CD8-positive, alpha-beta memory T cell (primary cell): ENCODE data around the gene ABCC8. TPM values are rescaled to one million over a fixed set of nuclear protein-coding genes. Genes with fewer than 3 reads are reported as not detected.

Source experiments
- CTCF ChIA-PET: fragments of 350-600 bp; sonication (Branson Sonifier 250); formaldehyde crosslinking; loops from one replicate; lab custom pipeline; 2021; ENCODE audit warnings: antibody characterized with exemption; lab: Charles Lee
- POLR2A ChIA-PET: fragments of 350-600 bp; sonication (Branson Sonifier 250); formaldehyde crosslinking; loops from one replicate; lab custom pipeline; 2021; ENCODE audit warnings: antibody characterized with exemption; lab: Charles Lee
- DNase-seq, 5 donors: peaks; one replicate each; pipeline versions ENCODE4 v3.0.0 to v3.0.0-alpha.2; 2020 to 2022; ENCODE audit warnings: mixed read lengths in 1 of 5
- H3K27ac ChIP-seq: one replicate; pipeline ENCODE4 v1.7.0; 2013; ENCODE audit warnings: low read depth, mild to moderate bottlenecking, low read length, moderate library complexity
- H3K27me3 ChIP-seq: 2 replicates; pipeline ENCODE4 v1.7.0; 2013; ENCODE audit warnings: low read length, mild to moderate bottlenecking; ENCODE audit not compliant: insufficient read depth, poor library complexity, severe bottlenecking
- H3K36me3 ChIP-seq: 2 replicates; pipeline ENCODE4 v1.7.0; 2013; ENCODE audit warnings: mild to moderate bottlenecking, low read length, moderate library complexity; ENCODE audit not compliant: insufficient read depth
- H3K4me1 ChIP-seq: 2 replicates; pipeline ENCODE4 v1.7.0; 2013; ENCODE audit warnings: mild to moderate bottlenecking, low read length, moderate library complexity; ENCODE audit not compliant: insufficient read depth
- H3K4me3 ChIP-seq: 2 replicates; pipeline ENCODE4 v1.7.0; 2013; ENCODE audit warnings: mild to moderate bottlenecking, low read length
- H3K9me3 ChIP-seq: 2 replicates; pipeline ENCODE4 v1.7.0; 2013; ENCODE audit warnings: mild to moderate bottlenecking, low read length
- H3K27ac Mint-ChIP-seq, 8 donors: one replicate each; pipeline ENCODE4 v1.8.0; 2020 to 2021; ENCODE audit warnings: mixed read lengths in 8 of 8, mild to moderate bottlenecking in 6 of 8, inconsistent platforms in 3 of 8, moderate library complexity in 3 of 8
- H3K27me3 Mint-ChIP-seq, 2 donors: one replicate each; pipeline ENCODE4 v1.8.0; 2020 to 2021; ENCODE audit warnings: mixed read lengths in 2 of 2, mild to moderate bottlenecking in 1 of 2, moderate library complexity in 1 of 2
- H3K36me3 Mint-ChIP-seq, 3 donors: one replicate each; pipeline ENCODE4 v1.8.0; 2020 to 2021; ENCODE audit warnings: mixed read lengths in 3 of 3, inconsistent platforms in 1 of 3, mild to moderate bottlenecking in 1 of 3
- H3K4me1 Mint-ChIP-seq, 3 donors: one replicate each; pipeline ENCODE4 v1.8.0; 2020 to 2021; ENCODE audit warnings: mixed read lengths in 3 of 3, inconsistent platforms in 1 of 3, mild to moderate bottlenecking in 1 of 3
- H3K4me3 Mint-ChIP-seq, 7 donors: one replicate each; pipeline ENCODE4 v1.8.0; 2020 to 2021; ENCODE audit warnings: mixed read lengths in 7 of 7, mild to moderate bottlenecking in 6 of 7, moderate library complexity in 4 of 7, inconsistent platforms in 2 of 7
- H3K9me3 Mint-ChIP-seq, 5 donors: one replicate each; pipeline ENCODE4 v1.8.0; 2020 to 2022; ENCODE audit warnings: mixed read lengths in 5 of 5, mild to moderate bottlenecking in 3 of 5, moderate library complexity in 2 of 5, inconsistent platforms in 1 of 5
- polyA plus RNA-seq: library from polyadenylated mRNA; unstranded; fragments of 300-500 nt; fragmentation: Illumina TruSeq; gene quantifications from one replicate; pipeline ENCODE4 v1.2.3, GENCODE V29; 2021
- total RNA-seq, 2 experiments: library from RNA; stranded (reverse); gene quantifications; one replicate each; pipeline ENCODE4 v1.2.3, GENCODE V29; 2021

ABCC8 gene
- total and polyA plus RNA-seq, 3 experiments from 2014 or later, result not detected

DNA sequence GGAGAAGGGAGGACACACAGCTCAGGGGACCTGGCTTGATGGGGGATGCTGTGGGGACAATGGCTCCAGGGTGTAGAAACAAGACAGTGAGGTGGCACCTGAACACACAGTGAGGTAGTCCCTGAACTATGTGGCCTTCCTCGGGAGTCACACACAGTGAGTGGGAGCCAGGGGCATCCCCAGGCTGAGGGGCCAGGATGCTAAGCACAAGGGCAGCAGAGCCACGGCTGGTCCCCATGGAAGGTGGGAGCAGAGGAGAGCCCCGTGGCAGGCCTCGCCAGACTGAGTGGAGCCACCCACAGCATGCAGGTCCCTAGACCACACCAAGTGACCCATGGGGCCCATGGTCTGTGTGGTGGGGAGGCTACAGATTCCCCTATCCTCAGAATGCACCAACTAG lies 26.0 kb upstream of the ABCC8 start:
- Mint-ChIP-seq H3K36me3 (no peaks in the 10 kb centered on the region), H3K9me3 (no peaks in the 10 kb centered on the region), H3K27ac (no peak overlapping the region), H3K4me3 (no peak overlapping the region), H3K27me3 (peaks cover 5% of the 10 kb centered on the region in 2 donors), H3K4me1 (no peaks in the 10 kb centered on the region)
- no peaks in the 10 kb centered on the region for H3K9me3 ChIP-seq
- H3K4me3 ChIP-seq, result no peak overlapping the region
- ChIA-PET CTCF (interaction anchor here (1.6 to 5.1 kb wide), 3 partner anchors 14 to 273 kb away, joined by 3 to 35 read pairs (median 6); partner anchors contain the start of gene KCNJ11), POLR2A (no interaction called here)
- no peaks in the 10 kb centered on the region for H3K27me3 ChIP-seq
- H3K27ac ChIP-seq, result no peak overlapping the region
- DNase-seq, result no peak
- no peaks in the 10 kb centered on the region for H3K36me3 ChIP-seq
- no peaks in the 10 kb centered on the region for H3K4me1 ChIP-seq

- CTCF ChIA-PET, result no interaction called here
Measured at GRCh38 chr11:17500673-17501072, 24.0 kb upstream of the ABCC8 start.

GRCh38 chr11:17498475-17498874 lies 21.8 kb upstream of the ABCC8 start:
- Mint-ChIP-seq H3K36me3 (no peaks in the 10 kb centered on the region), H3K4me1 (no peaks in the 10 kb centered on the region), H3K4me3 (no peak overlapping the region), H3K27me3 (peaks cover 0 to 1% of the 10 kb centered on the region in 2 donors), H3K27ac (no peak overlapping the region), H3K9me3 (no peaks in the 10 kb centered on the region)
- POLR2A ChIA-PET, result no interaction called here
- CTCF ChIA-PET, result interaction anchor here (0.9 to 1.1 kb wide), 2 partner anchors 24 to 114 kb away, joined by 3 to 4 read pairs; no protein-coding TSS in a partner anchor
- no peaks in the 10 kb centered on the region for H3K27me3 ChIP-seq
- no peaks in the 10 kb centered on the region for H3K36me3 ChIP-seq
- no peak for DNase-seq
- H3K4me3 ChIP-seq, result no peak overlapping the region
- H3K9me3 ChIP-seq, result no peaks in the 10 kb centered on the region
- no peak overlapping the region for H3K27ac ChIP-seq
- no peaks in the 10 kb centered on the region for H3K4me1 ChIP-seq

More at GRCh38 chr11:17500673-17501072, 24.0 kb upstream of the ABCC8 start:
- Histone ChIP-seq H3K4me1 (no peaks in the 10 kb centered on the region), H3K9me3 (no peaks in the 10 kb centered on the region), H3K27ac (no peak overlapping the region), H3K4me3 (no peak overlapping the region), H3K27me3 (no peaks in the 10 kb centered on the region), H3K36me3 (no peaks in the 10 kb centered on the region)
- POLR2A ChIA-PET, result no interaction called here
- Mint-ChIP-seq H3K27ac (no peak overlapping the region), H3K9me3 (no peaks in the 10 kb centered on the region), H3K4me3 (no peak overlapping the region), H3K36me3 (no peaks in the 10 kb centered on the region), H3K27me3 (peaks cover 0 to 2% of the 10 kb centered on the region in 2 donors), H3K4me1 (no peaks in the 10 kb centered on the region)
- peak in 1 of 5 donors; percentile 50 for DNase-seq

- CTCF ChIA-PET, result interaction anchor here (1.1 kb wide), 1 partner anchor 24 kb away, joined by 4 read pairs; no protein-coding TSS in a partner anchor
- Histone ChIP-seq H3K36me3 (no peaks in the 10 kb centered on the region), H3K27me3 (no peaks in the 10 kb centered on the region), H3K9me3 (no peaks in the 10 kb centered on the region), H3K4me3 (no peak overlapping the region), H3K4me1 (no peaks in the 10 kb centered on the region), H3K27ac (no peak overlapping the region)
- H3K4me3 Mint-ChIP-seq, result no peak overlapping the region
- no peak for DNase-seq
- no peaks in the 10 kb centered on the region for H3K9me3 Mint-ChIP-seq
- peaks cover 0 to 1% of the 10 kb centered on the region in 2 donors for H3K27me3 Mint-ChIP-seq
- POLR2A ChIA-PET, result no interaction called here
- no peaks in the 10 kb centered on the region for H3K4me1 Mint-ChIP-seq
- no peaks in the 10 kb centered on the region for H3K36me3 Mint-ChIP-seq
- H3K27ac Mint-ChIP-seq, result no peak overlapping the region
Measured at GRCh38 chr11:17498058-17498457, 21.4 kb upstream of the ABCC8 start.

DNA sequence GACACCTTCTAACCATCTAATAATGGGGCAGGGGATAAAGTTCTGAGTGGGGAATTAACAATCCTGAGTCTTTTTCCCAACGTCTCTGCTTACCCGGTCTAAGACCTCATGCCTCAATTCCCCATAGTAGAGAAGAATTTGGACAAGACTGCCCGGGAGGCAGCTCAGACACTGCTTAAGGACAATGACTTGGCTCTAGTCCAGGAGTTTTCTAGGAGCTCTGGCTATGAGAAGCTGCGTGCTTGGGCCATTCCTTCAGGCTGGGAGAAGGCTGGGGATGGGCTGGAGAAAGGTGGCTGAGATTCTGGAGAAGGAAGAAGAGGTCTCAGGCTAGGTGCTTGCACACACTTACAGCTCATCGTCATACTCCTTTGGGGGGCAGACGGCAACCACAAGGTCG lies 19.8 kb upstream of the ABCC8 start:
- no peaks in the 10 kb centered on the region for H3K4me1 ChIP-seq
- H3K36me3 Mint-ChIP-seq, result no peaks in the 10 kb centered on the region
- H3K27ac ChIP-seq, result no peak overlapping the region
- H3K4me3 ChIP-seq, result no peak overlapping the region
- no peaks in the 10 kb centered on the region for H3K4me1 Mint-ChIP-seq
- no peaks in the 10 kb centered on the region for H3K36me3 ChIP-seq
- ChIA-PET POLR2A (no interaction called here), CTCF (no interaction called here)
- no peaks in the 10 kb centered on the region for H3K9me3 ChIP-seq
- H3K9me3 Mint-ChIP-seq, result no peaks in the 10 kb centered on the region
- DNase-seq, result no peak
- H3K27me3 Mint-ChIP-seq, result peaks cover 1 to 3% of the 10 kb centered on the region in 2 donors
- no peak overlapping the region for H3K27ac Mint-ChIP-seq
- H3K27me3 ChIP-seq, result no peaks in the 10 kb centered on the region
- H3K4me3 Mint-ChIP-seq, result no peak overlapping the region

GRCh38 chr11:17494019-17494418 lies 17.4 kb upstream of the ABCC8 start:
- POLR2A ChIA-PET, result no interaction called here
- H3K27ac Mint-ChIP-seq, result peak overlapping the region in 1 of 8 donors; percentile 83
- H3K27me3 Mint-ChIP-seq, result peaks cover 2 to 20% of the 10 kb centered on the region in 2 donors
- H3K36me3 Mint-ChIP-seq, result no peaks in the 10 kb centered on the region
- H3K4me3 Mint-ChIP-seq, result no peak overlapping the region
- H3K27me3 ChIP-seq, result no peaks in the 10 kb centered on the region
- no peaks in the 10 kb centered on the region for H3K4me1 Mint-ChIP-seq
- H3K4me1 ChIP-seq, result no peaks in the 10 kb centered on the region
- H3K4me3 ChIP-seq, result no peak overlapping the region
- DNase-seq, result no peak
- no peaks in the 10 kb centered on the region for H3K9me3 Mint-ChIP-seq
- no peak overlapping the region for H3K27ac ChIP-seq
- CTCF ChIA-PET, result no interaction called here
- H3K36me3 ChIP-seq, result no peaks in the 10 kb centered on the region
- no peaks in the 10 kb centered on the region for H3K9me3 ChIP-seq

DNA sequence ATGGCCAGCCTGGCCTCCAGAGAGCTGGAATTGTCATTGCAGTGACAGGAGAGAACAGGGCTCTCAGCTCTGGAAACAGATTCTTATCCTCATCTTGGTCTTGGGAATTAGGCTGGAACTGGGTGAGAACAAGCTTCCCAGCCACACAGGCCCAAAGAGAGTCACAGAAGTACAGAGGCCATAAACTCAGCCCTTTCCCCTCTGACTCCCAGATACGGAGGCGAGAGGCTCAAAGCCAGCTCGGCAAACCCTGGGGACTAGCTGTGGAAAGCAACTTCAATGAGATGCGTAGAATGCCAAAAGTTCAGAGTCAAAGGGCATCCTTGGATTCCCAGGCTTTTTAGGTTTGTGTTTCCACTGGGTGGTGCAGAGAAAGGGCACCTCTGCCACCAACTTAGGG lies 14.3 kb upstream of the ABCC8 start:
- no peak overlapping the region for H3K27ac ChIP-seq
- POLR2A ChIA-PET, result no interaction called here
- peaks cover 8 to 34% of the 10 kb centered on the region in 2 donors for H3K27me3 Mint-ChIP-seq
- no peaks in the 10 kb centered on the region for H3K9me3 ChIP-seq
- H3K36me3 ChIP-seq, result no peaks in the 10 kb centered on the region
- no peaks in the 10 kb centered on the region for H3K4me1 Mint-ChIP-seq
- H3K27ac Mint-ChIP-seq, result no peak overlapping the region
- H3K4me1 ChIP-seq, result no peaks in the 10 kb centered on the region
- CTCF ChIA-PET, result interaction anchor here (1.6 kb wide), 1 partner anchor 14 kb away, joined by 6 read pairs; no protein-coding TSS in a partner anchor
- H3K4me3 Mint-ChIP-seq, result no peak overlapping the region
- no peaks in the 10 kb centered on the region for H3K27me3 ChIP-seq
- H3K4me3 ChIP-seq, result no peak overlapping the region
- H3K36me3 Mint-ChIP-seq, result peaks cover 0 to 1% (median 0%) of the 10 kb centered on the region in 3 donors
- no peak for DNase-seq
- no peaks in the 10 kb centered on the region for H3K9me3 Mint-ChIP-seq

- H3K4me1 ChIP-seq, result no peaks in the 10 kb centered on the region
- Mint-ChIP-seq H3K4me3 (no peak overlapping the region), H3K27ac (no peak overlapping the region), H3K27me3 (peaks cover 8 to 34% of the 10 kb centered on the region in 2 donors), H3K9me3 (no peaks in the 10 kb centered on the region), H3K4me1 (no peaks in the 10 kb centered on the region), H3K36me3 (peaks cover 0 to 1% (median 0%) of the 10 kb centered on the region in 3 donors)
- no peaks in the 10 kb centered on the region for H3K9me3 ChIP-seq
- no peak overlapping the region for H3K27ac ChIP-seq
- no peaks in the 10 kb centered on the region for H3K36me3 ChIP-seq
- DNase-seq, result no peak
- no peaks in the 10 kb centered on the region for H3K27me3 ChIP-seq
- ChIA-PET CTCF (no interaction called here), POLR2A (no interaction called here)
- H3K4me3 ChIP-seq, result no peak overlapping the region
Measured at GRCh38 chr11:17490232-17490631, 13.6 kb upstream of the ABCC8 start.
